SK-N-DZ (cell line): ENCODE data around the gene LENEP.
"Not testable (repeated sequence)": the region's sequence is repeated elsewhere in the genome, so short reads cannot be mapped to it uniquely, and the experiment has no call there.

ENCODE experiments used
- DNase-seq: peaks from one replicate; pipeline ENCODE4 v3.0.0-alpha.2; 2015; ENCODE audit warnings: low spot score

Gene LENEP

GRCh38 chr1:154974808-154975408, 18.5 kb upstream of the LENEP start:
- peak; percentile 99 for DNase-seq

- no peak for DNase-seq
Measured at GRCh38 chr1:154975409-154976059, 17.9 kb upstream of the LENEP start.

GRCh38 chr1:154977762-154978161, 15.6 kb upstream of the LENEP start:
- not testable (repeated sequence) for DNase-seq

GRCh38 chr1:154978360-154978759, 15.0 kb upstream of the LENEP start:
- peak; percentile 86 for DNase-seq

GRCh38 chr1:154982341-154982740, 11.0 kb upstream of the LENEP start:
- no peak for DNase-seq

- peak; percentile 100 for DNase-seq
Measured at GRCh38 chr1:154982897-154983648, 10.3 kb upstream of the LENEP start, which contains the start of gene FLAD1. Gene FLAD1, plus strand, starts transcription at chr1:154983344. Its CDS starts 351 bp downstream, at chr1:154983695.

GRCh38 chr1:154983776-154984466, 9.5 kb upstream of the LENEP start:
- DNase-seq: no peak

GRCh38 chr1:154986736-154987135, 6.7 kb upstream of the LENEP start:
- DNase-seq: not testable (repeated sequence)

GRCh38 chr1:154987326-154987725, 6.1 kb upstream of the LENEP start:
- no peak for DNase-seq

- DNase-seq: no peak
Measured at GRCh38 chr1:154988058-154988954, 5.1 kb upstream of the LENEP start.

GRCh38 chr1:154989195-154989860, 4.1 kb upstream of the LENEP start:
- no peak for DNase-seq

- no peak for DNase-seq
Measured at GRCh38 chr1:154990276-154990675, 3.1 kb upstream of the LENEP start.

GRCh38 chr1:154992721-154993571, 440 bp upstream of the LENEP start:
- DNase-seq: no peak

- no peak for DNase-seq
Measured at GRCh38 chr1:154994269-154994587, 842 bp downstream of the LENEP start.

GRCh38 chr1:154994591-154994990, 1.2 kb downstream of the LENEP start:
- DNase-seq: no peak

GRCh38 chr1:154995301-154995983, 2.1 kb downstream of the LENEP start:
- peak; percentile 72 for DNase-seq

GRCh38 chr1:154996966-154997701, 3.7 kb downstream of the LENEP start:
- no peak for DNase-seq

- DNase-seq: no peak
Measured at GRCh38 chr1:154998201-154998780, 4.9 kb downstream of the LENEP start.
